ENCODE results near the gene LCP1.
"Not testable (repeated sequence)": the region's sequence is repeated elsewhere in the genome, so short reads cannot be mapped to it uniquely, and the experiment has no call there.

LCP1 gene

DNA sequence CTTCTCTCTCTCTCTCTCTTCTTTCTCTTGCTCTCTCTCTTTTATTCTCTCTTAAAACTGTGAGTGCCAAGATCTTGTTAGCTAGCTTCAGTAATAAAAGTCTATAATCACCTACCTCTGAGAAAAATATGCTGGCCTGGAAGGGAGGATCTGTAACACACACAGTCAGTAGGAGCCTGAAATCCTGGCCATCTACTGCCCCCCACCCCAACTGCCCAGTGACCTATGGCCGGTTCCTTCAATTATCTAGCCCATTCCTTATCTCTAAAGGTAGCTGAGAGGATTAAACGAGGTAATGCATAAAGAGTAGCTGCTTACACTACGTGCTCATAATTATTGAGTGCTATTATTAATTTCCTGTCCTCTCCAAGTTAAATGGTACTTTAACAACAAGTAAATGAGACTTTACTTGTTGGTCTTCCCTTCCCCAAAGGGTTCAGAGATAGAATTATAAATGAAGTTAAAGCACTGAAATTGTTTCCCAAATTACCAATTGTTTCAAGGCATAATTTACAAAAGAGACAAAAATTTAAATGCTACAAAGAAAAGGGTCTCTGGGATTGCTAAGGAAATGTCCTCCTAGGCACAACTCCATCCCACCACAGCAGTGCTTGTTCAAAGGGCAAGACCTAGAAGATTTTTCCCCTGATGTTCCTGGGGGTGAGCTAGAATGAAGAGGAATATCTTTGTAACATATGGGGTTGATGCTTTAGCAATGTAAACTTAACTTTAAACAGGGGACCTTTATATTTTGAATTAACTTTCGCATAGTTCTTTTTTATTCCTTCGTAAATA, 1.8 kb downstream of the LCP1 start:
- peak; percentile 48 for DNase-seq

DNA sequence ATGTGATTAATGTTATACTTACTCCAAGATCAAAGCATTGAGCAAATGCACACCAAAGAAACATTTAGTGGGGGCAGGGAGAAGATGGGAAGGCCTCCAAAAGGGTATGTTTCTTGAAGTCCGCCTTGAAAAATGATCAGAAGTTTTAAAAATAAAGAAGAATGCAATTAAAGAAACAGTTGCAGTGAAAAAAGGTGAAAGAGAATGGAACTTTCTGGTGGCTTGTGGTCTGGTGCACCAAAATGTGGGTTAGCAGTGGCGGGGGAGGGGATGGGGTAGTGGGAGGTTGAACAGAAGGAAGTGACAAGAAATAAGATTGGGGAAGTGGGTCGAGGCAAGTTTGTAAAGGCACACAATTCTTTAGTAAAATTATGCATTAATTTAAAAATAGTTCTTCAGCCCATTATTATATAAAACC, 2.5 kb downstream of the LCP1 start:
- DNase-seq, result peak; percentile 91

DNA sequence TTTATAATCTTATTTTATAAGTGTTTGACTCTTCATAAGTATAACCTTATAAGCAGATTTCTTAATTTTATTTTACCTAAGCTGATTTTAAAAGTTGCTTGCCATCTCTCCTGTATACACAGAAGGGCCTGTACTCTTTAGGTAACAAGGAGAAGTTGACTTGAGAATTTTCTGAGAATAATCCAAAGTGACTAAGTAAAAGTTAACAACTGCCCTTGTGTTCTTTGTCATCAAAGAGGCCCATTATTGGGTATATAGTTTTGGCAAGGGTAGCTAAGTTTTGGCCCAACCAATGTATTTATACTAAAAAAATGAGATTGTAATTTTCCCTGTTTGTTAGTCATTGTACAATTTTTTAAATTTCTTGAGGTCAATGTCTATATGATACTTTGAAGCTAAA, 3.2 kb downstream of the LCP1 start:
- DNase-seq, result no peak

DNA sequence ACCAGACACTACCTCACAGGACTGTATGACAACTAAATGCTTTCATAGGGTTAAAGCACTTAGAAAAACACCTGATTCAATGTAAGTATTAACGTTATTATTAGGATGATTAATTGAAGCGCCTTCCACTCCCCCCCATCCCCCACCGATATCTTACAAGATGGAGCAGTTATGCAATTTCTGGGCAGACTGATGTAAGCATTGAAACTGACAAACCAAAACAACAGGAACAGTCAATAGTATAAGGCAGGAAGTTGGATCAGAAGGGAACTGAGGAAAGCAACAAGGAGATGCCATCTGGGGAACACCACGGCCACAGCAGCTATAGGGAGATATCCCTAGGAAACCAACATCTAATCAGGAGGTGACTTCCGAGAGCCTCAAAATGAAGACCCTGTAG, 3.8 kb downstream of the LCP1 start:
- DNase-seq, result peak; percentile 65

DNA sequence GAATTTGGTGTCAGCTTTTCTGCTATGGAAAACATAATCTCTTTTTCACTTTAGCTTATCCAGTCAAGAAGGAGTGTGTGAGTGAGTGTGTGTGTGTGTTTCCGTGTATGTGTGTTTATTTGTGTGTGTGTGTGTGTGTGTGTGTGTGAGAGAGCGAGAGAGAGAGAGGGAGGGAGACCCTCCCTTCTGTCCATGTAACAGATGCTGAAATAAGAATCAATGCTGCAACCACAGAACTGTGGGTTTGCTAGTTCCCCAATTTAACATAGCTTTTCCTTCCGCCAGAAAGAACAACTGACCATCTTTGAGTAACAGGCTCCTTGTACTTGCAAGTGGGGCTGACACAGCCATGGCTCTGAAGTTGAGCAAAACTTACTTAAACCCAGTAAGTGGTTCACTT, 5.2 kb downstream of the LCP1 start:
- DNase-seq, result peak; percentile 95

DNA sequence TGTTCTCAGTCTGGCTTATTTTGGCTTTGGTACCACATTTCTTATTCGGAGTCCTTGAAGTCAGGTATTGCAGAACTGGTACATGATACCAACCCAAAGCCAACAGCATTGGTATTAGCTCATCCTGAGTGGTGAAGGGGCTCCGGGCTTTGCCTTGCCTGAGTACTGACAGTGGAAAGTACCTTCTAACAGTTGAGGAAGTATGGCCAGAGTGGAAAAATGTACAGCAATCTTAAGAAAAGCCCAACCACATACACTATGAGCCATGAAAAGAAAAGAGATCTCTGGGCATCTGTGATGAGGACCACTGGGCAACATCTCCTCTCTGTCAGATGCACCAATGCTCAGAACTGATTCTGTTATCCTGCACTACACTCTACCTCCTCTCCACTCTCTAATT, 8.3 kb downstream of the LCP1 start:
- peak; percentile 57 for DNase-seq

DNA sequence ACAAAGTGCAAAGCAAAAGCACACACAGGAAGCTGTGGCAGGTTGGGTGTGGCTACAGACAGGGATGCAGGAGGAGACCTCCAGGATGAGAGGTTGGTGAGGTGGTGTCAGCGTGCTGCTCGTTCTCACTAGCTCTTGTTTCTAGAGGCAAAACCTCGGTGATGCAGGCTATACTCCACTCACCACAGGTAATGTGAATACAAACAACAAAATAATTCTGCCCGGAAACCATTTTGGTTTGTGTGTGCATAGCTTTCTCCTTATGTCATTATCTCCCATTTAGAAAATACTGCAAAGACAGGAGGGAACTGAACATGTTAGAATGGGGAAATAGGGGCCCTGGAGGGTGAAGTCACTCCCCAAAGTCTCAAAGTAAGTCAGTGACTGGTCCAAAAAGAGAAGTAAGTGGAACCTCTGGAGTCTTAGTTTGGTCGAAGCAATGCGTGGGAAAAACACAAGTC, 9.4 kb downstream of the LCP1 start:
- DNase-seq, result peak; percentile 77

DNA sequence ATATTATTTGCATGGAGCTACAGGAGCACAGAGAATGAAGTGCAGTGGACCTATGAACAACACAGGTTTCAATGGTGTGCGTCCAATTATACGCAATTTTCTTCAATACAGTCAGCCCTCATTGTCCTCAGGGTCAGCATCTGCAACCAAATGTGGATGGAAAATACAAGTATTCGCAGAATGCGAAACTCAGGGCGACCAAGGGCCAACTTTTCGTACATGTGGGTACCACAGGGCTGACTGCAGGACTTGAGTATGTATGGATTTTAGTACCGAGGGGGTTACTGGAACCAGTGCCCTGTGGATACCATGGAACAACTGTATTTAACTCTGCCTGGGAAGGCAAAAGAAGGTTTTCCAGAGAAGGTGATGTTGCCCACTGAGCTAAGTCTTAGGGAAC, 10.2 kb downstream of the LCP1 start:
- DNase-seq, result no peak

DNA sequence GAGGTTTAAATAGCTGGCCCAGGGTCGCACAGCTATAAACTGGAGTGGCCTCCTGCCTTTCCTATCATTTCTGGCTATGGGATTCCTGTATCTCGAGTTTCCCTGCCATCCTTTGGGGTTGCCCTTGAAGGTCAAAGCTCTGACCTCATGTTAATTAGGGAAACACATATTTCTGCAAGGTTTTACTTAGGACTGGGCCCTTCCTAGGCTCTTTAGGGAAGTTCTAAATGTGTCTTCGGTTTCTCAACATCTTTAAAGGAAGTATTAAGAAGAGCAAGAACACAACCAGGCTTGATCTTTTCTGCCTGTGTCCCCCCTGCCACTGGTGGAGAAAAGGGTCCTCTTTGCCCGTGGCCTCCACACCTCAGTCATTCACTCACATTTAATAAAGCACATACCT, 10.8 kb downstream of the LCP1 start:
- peak; percentile 50 for DNase-seq

DNA sequence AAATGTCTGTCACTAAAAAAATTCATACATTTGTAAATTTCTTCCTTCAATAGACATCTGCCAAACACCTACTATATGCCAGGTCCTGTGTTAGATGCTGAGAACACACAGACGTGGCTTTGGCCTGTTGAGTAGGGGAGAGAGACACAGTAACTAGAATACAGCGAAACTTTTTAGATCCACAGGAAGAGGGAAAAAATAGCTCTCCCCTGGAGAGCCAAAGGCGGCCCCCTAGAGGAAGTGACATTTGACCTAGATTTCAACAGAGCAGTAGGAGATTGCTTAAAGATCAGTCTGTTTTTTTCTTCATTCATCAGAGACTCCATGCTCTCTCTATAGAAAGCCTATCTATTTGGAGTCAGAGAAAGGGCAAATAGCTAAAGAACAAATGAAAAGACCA, 11.3 kb downstream of the LCP1 start:
- DNase-seq, result peak; percentile 72

DNA sequence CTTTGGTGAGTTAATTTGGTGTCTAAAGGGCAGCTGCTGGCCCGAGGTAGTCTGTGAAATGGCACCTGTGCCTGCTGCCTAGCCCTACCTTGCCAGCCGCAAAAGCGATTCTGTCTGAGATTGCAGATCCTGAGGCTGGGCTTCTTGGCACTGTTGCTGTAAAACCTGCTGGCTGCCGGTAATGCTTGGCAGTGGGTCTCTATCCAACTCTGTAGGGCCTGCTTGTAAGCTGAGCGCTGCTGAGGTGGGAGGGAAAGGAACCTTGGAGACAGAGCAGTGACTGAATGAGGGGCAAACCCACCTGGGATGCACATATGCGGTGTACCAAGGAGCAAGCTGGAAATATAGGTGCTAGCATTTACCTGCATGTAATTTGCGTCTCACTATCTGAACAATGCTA, 11.7 kb downstream of the LCP1 start:
- no peak for DNase-seq

DNA sequence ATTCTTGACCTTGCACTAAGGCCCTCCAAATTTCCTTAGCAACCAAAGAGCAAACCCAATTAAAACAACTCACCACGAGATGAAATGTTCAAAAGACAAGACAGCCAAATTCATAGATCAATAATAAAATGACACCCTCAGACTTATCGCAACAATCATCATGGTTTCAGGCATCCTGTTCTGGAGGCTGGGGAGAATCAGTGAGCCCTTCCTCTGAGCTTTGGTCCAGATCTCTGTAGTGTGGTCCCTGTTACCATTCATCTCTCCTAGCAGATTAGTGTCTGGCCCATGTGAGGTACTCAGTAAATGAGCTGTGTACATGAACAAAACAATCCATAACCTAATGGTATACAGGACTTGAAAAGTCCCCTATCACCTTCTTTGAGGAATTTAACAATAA, 12.2 kb downstream of the LCP1 start:
- no peak for DNase-seq

DNA sequence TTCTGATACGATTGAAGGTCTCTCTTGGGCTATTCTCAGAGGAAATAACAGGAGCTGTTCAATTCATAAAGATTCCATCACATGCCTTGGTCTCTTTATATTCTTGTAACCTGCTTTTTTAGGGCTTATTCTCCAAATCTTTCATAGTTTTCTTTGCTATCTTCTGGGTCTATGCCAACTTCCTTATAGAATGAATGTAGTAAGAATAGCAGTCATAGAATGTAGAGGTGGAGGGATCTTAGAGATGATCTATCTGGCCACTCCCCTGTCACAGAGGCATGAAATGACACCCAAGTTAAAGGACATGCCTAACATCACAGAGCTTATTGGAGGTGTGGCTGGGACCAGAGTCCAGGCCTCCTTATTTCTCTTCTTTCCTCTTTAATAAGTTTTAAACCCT, 13.2 kb downstream of the LCP1 start:
- DNase-seq, result peak; percentile 72

DNA sequence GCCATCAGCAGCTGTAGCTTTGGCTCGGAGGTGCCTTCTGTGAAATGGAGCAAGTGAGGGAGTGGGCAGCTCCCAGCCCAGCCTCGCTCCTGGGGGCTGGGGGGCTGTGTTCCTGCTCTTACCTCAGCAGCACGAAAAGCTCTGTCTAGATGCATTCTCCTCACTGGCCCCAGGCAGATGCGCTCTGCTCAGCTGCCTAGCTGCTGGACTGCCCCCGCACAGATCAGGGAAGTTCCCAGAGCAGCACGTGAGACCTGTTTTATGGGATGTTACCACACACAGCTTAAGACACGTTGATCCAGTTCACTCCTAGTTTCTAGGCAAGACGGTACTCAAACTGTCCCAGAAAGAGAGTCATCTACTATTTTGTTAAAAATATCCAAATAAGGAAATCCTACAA, 13.6 kb downstream of the LCP1 start:
- peak; percentile 56 for DNase-seq

DNA sequence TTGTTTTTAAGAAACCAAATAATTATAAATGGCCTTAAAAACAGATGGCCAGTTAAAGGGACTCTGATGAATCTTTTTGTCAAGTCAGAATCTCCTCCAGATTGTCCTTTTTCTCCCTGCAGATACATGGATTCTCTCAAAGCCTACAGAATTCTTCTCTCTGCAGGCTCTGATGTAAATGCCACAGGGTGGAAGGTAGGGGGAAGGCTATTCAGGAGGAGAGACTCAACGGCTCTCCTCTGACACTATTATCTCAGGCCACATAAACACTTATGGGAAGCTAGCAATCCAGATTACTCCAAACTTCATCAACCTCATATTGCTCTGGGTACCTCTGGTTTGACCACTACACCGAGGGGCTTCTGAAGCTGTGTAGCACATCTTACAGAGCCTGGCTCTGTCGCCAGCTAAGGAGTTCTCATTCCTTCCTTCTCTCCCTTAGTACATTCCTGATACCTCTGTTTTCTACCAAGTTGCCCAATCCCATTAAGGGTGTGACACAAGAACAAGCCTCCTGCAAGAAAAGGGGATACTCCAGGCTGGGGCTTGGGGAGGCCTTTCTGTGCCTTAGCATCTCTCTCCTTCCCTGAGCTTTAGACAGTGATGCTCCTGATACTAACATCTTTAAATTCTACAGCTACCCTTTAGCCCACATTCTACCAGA, 14.9 kb downstream of the LCP1 start:
- peak; percentile 45 for DNase-seq

DNA sequence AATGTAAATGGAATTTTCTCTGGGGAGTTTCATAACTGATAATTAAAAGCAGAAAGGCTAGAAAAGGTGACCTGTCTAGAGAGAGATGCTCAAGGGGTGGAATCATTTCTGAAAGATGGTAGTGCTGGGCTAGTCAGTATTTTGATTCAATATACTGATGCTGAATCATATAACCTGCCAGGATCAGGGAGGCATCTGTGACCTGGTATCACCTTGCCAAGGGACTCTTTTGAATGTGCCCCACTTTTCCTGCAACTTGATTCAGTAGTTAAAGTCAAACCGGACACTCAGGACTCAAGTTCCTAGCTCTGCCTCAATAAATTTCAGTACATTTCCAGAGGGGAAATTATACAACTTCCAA, 15.8 kb downstream of the LCP1 start:
- no peak for DNase-seq

DNA sequence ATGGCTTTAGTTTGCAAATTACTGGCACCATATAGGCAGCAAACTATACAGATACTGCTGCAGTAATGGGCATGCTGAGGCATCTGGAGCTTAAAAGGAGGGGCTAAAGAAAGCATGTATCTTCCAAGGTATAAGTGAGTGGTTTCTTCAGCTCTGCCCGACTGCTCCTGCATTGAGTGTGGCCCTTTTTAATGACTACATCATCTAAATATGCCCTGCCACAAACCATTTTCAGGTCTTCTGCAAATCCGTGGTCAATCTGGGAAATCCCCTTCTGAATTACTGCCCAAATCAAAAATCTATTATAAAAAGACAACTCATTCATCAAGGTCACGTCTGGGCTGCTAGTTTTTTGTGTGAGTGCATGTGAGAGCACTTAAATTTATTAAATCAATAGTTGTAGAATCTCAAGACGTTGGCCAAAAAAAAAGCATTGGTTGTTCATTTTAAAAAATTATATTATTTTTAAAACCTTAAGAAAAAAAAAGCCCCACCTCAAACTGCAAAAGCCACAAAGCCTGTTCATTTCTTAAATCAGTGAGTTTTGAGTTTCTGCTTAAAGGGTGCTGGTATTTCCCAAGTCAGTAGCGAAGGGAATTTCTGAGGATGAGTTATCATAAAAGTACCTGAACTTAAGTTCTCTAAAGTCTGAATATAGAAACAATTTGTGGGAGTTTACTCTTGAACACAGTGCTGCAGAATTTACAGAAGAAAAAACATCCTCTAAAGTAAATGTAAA, 16.3 kb downstream of the LCP1 start:
- DNase-seq, result no peak

DNA sequence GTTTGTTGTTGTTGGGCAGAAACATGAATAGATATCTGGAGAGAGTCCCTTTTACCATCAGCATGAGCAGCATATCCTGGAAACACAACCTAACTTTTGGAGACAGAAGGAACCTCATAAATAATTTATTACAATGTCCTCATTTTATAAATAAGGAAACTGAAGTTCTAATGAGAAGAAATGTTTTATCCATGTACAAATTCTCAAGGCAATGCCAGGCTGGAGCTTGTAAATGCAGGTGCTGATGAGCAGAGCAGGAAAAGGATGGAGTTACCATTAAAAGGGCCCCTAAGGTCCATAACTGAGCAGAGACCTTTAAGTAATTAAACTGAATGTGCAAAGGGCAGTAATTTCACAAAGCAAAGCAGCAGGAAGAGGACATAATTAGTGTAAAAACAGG, 17.3 kb downstream of the LCP1 start:
- no peak for DNase-seq

DNA sequence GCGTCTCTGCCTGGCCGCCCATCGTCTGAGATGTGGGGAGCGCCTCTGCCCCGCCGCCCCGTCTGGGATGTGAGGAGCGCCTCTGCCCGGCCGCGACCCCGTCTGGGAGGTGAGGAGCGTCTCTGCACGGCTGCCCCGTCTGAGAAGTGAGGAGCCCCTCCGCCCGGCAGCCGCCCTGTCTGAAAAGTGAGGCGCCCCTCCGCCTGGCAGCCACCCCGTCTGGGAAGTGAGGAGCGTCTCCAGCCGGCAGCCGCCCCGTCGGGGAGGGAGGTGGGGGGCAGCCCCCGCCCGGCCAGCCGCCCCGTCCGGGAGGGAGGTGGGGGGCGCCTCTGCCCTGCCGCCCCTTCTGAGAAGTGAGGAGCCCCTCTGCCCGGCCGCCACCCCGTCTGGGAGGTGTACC, 19.2 kb downstream of the LCP1 start:
- not testable (repeated sequence) for DNase-seq

DNA sequence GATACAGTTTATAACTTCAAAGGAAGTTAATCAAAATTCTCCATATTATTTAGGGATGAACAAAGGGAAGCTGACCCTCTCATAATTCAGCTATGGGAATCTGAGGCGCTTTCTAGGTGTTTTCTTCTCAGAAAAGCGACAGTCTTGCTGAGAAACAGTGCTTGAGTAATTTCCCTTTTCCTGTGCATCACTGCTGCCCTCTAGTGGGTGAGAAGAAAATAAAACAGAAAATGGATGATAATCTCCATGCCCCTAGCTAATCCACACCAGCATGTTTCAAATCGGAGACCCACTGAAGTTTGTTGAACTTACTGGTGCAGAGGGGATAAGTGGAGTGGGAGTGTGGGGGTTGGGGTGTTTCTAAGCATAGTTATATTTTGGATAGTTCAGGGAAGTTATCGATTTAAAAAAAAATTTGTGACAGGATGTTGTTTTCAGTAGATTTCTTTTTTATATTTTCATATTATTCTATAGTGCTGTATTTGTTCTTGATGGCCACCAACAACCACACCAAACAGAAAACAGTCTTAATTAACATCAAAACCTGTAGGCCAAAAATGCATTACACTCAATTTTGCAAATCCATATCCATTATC, 21.4 kb downstream of the LCP1 start:
- DNase-seq, result peak; percentile 89

DNA sequence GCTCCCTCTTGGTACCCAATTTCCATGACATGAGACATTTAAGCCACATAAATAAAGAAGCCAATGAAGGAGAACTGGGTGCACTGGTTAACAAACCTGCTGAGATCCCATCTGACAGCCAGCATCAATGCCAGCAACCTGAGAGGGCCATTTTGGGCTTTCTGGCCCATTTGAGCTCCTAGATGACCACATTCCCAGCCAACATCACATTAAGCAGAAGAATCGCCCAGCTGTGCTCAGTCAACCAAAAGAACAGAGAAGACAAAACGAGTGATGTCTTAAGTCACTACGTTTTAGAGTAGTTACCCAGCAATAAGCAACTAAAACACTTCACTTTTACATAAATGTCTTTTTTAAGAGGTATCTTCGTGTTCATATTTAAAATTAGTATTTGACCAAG, 21.9 kb downstream of the LCP1 start:
- DNase-seq, result no peak

DNA sequence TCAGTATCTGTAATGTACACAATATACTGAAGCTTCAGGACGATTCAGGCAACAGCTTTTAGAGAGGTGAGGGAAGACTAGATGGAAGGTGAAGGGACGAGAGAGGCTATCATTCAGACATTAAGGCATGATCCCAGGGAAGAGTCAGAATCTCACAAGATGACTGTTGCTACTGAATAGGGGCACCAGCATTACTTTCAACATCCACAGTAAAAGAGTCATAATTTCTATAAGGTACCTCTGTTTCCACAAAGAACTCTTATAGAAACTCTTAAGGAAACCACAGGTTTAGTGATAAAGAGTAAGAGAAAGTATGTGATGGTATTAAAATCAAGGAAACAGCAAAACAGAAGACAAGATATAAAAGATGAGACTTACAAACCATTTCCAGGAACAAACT, 23.0 kb downstream of the LCP1 start:
- DNase-seq, result no peak

DNA sequence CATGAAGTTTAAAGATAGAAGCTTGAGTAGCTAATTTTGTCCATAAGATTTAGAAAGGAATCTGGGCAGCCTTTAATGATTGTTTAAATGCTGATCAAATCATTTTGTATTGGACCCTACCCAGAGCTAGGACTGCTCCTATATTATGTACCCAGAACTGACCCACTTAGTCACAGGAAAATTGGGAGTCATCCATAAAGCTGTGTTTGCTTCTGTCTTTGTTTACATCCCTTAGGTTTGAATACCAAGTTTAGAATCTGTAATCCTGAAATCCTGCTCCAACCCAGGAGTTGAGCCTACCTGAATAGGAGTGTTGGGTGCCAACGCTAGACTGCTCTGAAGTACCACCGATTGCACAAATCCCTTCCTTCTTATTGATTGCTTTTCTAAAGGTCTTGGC, 23.8 kb downstream of the LCP1 start:
- no peak for DNase-seq
